ENCODE measurements around the gene FNBP1L. TPM values are rescaled to one million over a fixed set of nuclear protein-coding genes. Genes with fewer than 3 reads are reported as not detected.

The FNBP1L gene
- total and polyA plus RNA-seq, 2 experiments from 2014 or later: 56.3 to 132 TPM

GRCh38 chr1:93415296-93415695 is 32.6 kb upstream of the FNBP1L start:
- no peaks in the 10 kb centered on the region for H3K9me2 ChIP-seq (ENCODE audit: insufficient read depth)
- no peak overlapping the region for H3K4me3 ChIP-seq
- no peaks in the 10 kb centered on the region for H3K36me3 ChIP-seq (ENCODE audit: insufficient read depth)
- H3K27ac ChIP-seq (ENCODE audit: low read depth): no peak overlapping the region
- Mint-ChIP-seq H3K4me1 (peaks cover 28% of the 10 kb centered on the region), H3K36me3 (ENCODE audit: low read depth) (peaks cover 3% of the 10 kb centered on the region; the same call in 1 of the 3 replicates), H3K4me3 (no peak overlapping the region), H3K27ac (no peak overlapping the region), H3K27me3 (ENCODE audit: insufficient read depth, low read depth, poor library complexity) (peaks cover 6% of the 10 kb centered on the region), H3K9me3 (peaks cover 10% of the 10 kb centered on the region; the same call in 2 of the 3 replicates)
- H2AFZ ChIP-seq: peak overlapping the region; percentile 49; the same call in 1 of the 2 replicates
- TF ChIP-seq STAT1 (IDR thresholded peaks at IDR 0.05; ENCODE audit: unreplicated experiment) (no peak), REST (IDR thresholded peaks at IDR 0.05; ENCODE audit: unreplicated experiment) (no peak), ZNF462 (CRISPR knock-in tag; IDR thresholded peaks at IDR 0.05) (no peak), CTCF (conservative IDR thresholded peaks at IDR 0.05; ENCODE audit: low read depth in 2 of 2) (no peak), EZH2phosphoT487 (IDR thresholded peaks at IDR 0.05; ENCODE audit: unreplicated experiment) (no peak), ZNF114 (CRISPR knock-in tag; IDR thresholded peaks at IDR 0.05) (no peak), CREB1 (CRISPR knock-in tag; IDR thresholded peaks at IDR 0.05; ENCODE audit: low read depth) (no peak), ZNF331 (CRISPR knock-in tag; IDR thresholded peaks at IDR 0.05; ENCODE audit: low read depth) (no peak), EZH2 (IDR thresholded peaks at IDR 0.05; ENCODE audit: low read depth, unreplicated experiment) (no peak), NANOG (IDR thresholded peaks at IDR 0.05; ENCODE audit: borderline replicate concordance) (no peak), JUNB (IDR thresholded peaks at IDR 0.05; ENCODE audit: unreplicated experiment) (no peak), POLR2AphosphoS5 (IDR thresholded peaks at IDR 0.05; ENCODE audit: low read depth) (no peak), ETS1 (IDR thresholded peaks at IDR 0.05) (no peak)
- H3K79me2 ChIP-seq (replicated peaks; ENCODE audit: insufficient read depth): no peaks in the 10 kb centered on the region
- DNase-seq (ENCODE audit: low spot score): no peak
- peaks cover 12% of the 10 kb centered on the region for H3F3A ChIP-seq (replicated peaks; ENCODE audit: low read depth)
- ATAC-seq: no peak
- no peaks in the 10 kb centered on the region for H3K27me3 ChIP-seq (ENCODE audit: insufficient read depth)
- peaks cover 38% of the 10 kb centered on the region for H3K4me1 ChIP-seq (ENCODE audit: insufficient read depth)
- no peak overlapping the region for H3K4me2 ChIP-seq
- H4K20me1 ChIP-seq (replicated peaks; ENCODE audit: insufficient read depth): no peaks in the 10 kb centered on the region
